Amniotic stem cell (primary cell): ENCODE results near the gene CCDC74B.
"Not testable (repeated sequence)": the region's sequence is repeated elsewhere in the genome, so short reads cannot be mapped to it uniquely, and the experiment has no call there.

ENCODE experiments used
- DNase-seq: peaks from one replicate; lab custom pipeline; 2025; lab: John Stamatoyannopoulos, UW

CCDC74B gene

GRCh38 chr2:130102597-130103363 lies 42.1 kb downstream of the CCDC74B start:
- not testable (repeated sequence) for DNase-seq
